Measurements from ENCODE around the gene PDHX.

PDHX gene

GRCh38 chr11:34960277-34960676 lies 43.9 kb downstream of the PDHX start:
- no peak for DNase-seq

- no peak for DNase-seq
These were observed 45.6 kb downstream of the PDHX start for GRCh38 chr11:34962034-34962433.

GRCh38 chr11:34963351-34963750 lies 46.9 kb downstream of the PDHX start:
- DNase-seq = no peak

GRCh38 chr11:34964610-34965331 lies 48.4 kb downstream of the PDHX start:
- no peak for DNase-seq

- DNase-seq = no peak
These were observed 52.4 kb downstream of the PDHX start for GRCh38 chr11:34968862-34969261.

GRCh38 chr11:34970033-34970432 lies 53.6 kb downstream of the PDHX start:
- DNase-seq = no peak

GRCh38 chr11:34970480-34970879 lies 54.1 kb downstream of the PDHX start:
- no peak for DNase-seq

GRCh38 chr11:34971928-34972327 lies 55.5 kb downstream of the PDHX start:
- DNase-seq = no peak

- DNase-seq = no peak
These were observed 55.9 kb downstream of the PDHX start for GRCh38 chr11:34972366-34972765.

GRCh38 chr11:34972892-34973291 lies 56.5 kb downstream of the PDHX start:
- DNase-seq = no peak

- DNase-seq = no peak
These were observed 59.1 kb downstream of the PDHX start for GRCh38 chr11:34975482-34975881.

GRCh38 chr11:34976496-34977088 lies 60.2 kb downstream of the PDHX start:
- no peak for DNase-seq

- DNase-seq = no peak
These were observed 60.9 kb downstream of the PDHX start for GRCh38 chr11:34977089-34977912.

GRCh38 chr11:34978236-34979191 lies 62.1 kb downstream of the PDHX start:
- DNase-seq = no peak

GRCh38 chr11:34984514-34984913 lies 68.1 kb downstream of the PDHX start:
- DNase-seq = no peak

GRCh38 chr11:34986883-34987520 lies 70.6 kb downstream of the PDHX start:
- no peak for DNase-seq

GRCh38 chr11:34987617-34988016 lies 71.2 kb downstream of the PDHX start:
- no peak for DNase-seq

GRCh38 chr11:34988294-34989255 lies 72.2 kb downstream of the PDHX start:
- no peak for DNase-seq

- DNase-seq = no peak
These were observed 74.5 kb downstream of the PDHX start for GRCh38 chr11:34990916-34991315.

GRCh38 chr11:34994854-34995253 lies 78.4 kb downstream of the PDHX start:
- no peak for DNase-seq

GRCh38 chr11:34996958-34997357 lies 80.5 kb downstream of the PDHX start:
- no peak for DNase-seq

Data from GF-D8 (cell line).